GM19324 (cell line): ENCODE measurements around the gene IFITM1.
"Not testable (repeated sequence)": the region's sequence is repeated elsewhere in the genome, so short reads cannot be mapped to it uniquely, and the experiment has no call there.

Experiments
- ATAC-seq: cut with Tn5 transposase; IDR thresholded peaks from one replicate; pipeline ENCODE4 v1.9.1; 2021; ENCODE audit warnings: mild to moderate bottlenecking, moderate library complexity; ENCODE audit not compliant: unreplicated experiment, low FRiP score

Gene IFITM1

DNA sequence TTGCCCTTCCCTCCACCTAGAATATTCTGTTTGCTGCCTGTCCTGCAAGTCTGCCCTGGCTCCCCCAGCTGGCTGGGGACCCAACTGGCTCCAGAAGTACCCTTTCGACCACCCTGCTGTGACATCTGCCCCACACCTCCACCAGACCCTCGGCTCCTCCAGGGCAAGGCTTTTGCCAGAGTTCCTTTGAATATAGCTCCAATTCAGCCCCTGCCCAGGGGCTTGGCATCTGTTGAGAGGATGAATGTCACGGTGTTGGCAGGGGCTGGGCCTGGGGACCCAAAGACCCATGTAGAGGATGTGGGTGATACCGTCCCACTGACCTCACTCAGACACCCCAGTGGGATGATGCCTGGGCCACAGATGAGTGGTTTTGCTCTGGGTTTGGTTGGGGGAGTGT lies 31.7 kb upstream of the IFITM1 start:
- ATAC-seq, result no peak

DNA sequence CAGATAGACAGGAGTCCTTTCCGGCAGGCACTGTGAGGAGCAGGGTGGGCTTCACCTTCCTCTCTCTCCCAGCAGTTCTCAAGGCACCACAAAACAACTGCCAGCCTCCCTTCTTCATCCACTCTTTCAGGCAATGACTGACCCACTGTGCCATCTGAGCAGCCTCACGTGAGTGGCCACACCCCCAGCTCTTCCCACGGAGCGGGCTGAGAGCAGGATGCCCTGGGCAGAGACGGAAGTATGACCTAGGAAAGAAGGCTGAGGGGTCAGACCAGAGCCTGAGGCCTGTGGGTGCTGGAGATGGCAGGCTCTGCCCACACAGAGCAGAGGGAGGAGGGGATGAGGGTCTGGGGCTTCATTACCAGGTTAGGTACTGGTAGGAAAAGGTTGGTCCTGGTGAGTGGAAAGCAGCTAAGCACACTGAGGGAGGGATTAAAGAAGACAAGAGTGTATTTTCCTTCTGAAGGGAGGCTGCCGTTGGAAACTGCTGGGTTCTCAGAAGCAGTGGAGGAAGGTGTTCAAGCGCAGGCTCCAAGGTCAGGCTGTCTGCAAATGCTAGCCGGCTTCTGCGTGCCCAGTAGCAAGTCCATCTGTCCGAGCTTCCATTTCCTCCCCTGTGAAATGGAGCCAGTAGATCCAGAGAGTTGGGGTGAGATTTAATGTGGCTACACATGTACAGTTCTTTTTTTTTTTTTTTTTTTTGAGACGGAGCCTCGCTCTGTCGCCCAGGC lies 31.0 kb upstream of the IFITM1 start:
- ATAC-seq, result no peak

DNA sequence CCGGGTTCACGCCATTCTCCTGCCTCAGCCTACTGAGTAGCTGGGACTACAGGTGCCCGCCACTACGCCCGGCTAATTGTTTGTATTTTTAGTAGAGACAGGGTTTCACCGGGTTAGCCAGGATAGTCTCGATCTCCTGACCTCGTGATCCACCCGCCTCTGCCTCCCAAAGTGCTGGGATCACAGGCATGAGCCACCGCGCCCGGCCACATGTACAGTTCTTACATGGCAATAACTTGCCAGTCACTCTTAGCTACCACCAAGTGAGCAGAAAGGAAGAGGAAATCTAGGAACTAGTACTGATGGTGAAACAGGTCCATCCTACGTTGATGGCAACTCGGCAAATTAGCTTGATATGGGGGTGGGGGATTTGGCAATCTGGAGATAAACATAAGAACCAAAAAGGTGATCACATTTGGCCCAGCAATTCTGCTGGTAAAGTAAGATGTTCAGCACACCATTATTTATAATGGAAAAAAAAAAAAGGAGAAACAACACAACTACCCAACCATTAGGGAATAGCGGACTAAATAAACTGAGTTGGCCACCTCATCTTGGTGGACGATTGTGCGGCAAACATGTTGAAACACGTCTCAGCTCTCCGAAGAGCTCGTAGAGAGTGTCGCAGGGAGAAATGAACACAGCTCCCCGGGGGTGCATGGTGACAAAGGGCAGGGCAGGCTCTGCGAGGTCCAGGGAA lies 30.3 kb upstream of the IFITM1 start:
- no peak for ATAC-seq

DNA sequence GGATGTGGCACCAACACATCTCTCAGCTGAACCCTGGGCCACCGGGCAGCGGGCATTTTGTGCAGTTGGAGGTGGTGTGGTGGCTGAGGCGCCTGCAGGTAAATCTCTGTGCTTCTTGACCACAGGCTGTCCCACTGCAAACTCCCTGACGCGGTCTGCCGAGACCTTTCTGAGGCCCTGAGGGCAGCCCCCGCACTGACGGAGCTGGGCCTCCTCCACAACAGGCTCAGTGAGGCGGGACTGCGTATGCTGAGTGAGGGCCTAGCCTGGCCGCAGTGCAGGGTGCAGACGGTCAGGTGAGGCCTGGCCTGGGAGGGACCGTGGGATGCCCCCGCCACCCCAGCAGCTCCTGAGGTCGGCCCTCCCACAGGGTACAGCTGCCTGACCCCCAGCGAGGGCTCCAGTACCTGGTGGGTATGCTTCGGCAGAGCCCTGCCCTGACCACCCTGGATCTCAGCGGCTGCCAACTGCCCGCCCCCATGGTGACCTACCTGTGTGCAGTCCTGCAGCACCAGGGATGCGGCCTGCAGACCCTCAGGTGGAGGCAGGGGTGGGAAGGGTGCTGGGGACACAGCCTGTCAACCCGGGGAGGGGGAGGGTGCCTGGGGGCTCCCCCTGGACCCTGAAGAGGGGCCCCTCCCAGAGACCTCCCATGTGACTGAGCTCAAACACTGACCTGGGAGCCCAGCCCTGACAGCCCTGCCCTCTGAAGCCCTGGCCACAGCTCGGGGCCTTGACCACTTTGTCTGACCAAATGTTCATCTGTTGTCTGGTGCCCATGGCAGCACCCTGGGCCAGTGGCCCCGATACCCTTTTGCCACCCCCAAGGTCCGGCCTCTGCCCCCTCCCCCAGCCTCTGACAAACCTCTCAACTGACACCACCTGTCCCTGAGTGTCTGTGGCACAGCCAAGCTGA lies 29.5 kb upstream of the IFITM1 start:
- no peak for ATAC-seq

DNA sequence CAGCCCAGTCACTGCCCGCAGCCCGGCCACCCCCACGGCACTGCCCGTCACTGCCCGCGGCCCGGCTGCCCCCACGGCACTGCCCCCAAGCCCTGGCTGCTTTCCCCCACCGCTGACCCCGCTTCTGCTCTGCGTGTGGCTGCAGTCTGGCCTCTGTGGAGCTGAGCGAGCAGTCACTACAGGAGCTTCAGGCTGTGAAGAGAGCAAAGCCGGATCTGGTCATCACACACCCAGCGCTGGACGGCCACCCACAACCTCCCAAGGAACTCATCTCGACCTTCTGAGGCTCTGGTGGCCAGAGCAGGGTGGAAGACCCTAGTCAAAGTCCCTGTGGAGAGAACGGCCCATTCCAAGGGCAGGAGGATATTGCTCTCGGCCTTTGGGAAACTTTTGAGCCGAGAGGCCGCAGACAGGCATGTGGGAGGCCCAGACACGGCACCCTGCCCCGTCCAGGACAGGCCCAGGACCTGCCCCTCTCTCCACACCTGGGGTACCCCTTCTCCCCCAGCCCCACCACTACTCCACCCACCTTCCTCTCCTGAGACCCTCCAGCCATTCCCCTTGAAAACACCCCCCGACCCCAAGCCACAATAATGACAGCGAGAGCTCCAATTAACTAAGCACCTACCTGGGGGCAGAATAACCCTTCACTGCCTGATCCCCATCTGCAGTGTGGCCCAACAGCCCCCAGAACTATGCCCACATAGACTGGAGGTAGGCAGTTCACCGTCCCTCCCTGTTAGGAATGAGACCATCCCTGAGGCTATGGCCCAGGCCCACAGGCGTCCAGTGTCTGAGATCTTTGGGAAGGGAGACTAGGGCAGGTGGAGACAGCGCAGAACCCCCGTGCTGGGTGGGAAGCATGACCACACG lies 28.6 kb upstream of the IFITM1 start:
- no peak for ATAC-seq

- no peak for ATAC-seq
Measured at GRCh38 chr11:285894-286220, 28.0 kb upstream of the IFITM1 start.

DNA sequence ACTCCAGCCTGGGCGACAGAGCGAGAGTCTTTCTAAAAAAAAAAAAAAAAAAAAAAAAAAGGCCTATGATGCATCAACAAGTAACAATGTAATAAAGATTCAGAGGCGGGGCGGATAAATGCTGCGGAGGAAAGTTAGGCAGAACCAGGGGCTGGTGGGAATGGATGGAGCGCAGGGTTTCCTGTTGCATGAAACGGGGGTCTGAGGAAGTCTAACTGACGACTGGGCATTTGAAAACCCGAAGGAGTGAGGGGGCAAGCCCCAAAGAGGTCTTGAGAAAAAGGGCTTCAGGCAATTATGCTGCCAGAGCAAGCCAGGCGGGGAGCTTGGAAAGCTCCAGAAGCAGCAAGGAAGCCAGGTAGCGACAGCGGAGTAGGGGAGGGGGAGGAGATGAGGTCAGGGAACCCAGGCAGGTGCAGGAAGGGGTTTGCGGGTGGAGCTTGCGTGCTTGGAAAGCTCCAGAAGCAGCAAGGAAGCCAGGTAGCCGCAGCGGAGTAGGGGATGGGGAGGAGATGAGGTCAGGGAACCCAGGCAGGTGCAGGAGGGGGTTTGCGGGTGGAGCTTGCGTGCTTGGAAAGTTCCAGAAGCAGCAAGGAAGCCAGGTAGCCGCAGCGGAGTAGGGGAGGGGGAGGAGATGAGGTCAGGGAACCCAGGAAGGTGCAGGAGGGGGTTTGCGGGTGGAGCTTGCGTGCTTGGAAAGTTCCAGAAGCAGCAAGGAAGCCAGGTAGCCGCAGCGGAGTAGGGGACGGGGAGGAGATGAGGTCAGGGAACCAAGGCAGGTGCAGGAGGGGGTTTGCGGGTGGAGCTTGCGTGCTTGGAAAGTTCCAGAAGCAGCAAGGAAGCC lies 26.6 kb upstream of the IFITM1 start:
- ATAC-seq, result not testable (repeated sequence)

- ATAC-seq, result no peak
Measured at GRCh38 chr11:287821-288477, 25.9 kb upstream of the IFITM1 start.

GRCh38 chr11:288478-289397 lies 25.1 kb upstream of the IFITM1 start, which contains the start of gene PGGHG:
Gene PGGHG (plus strand): TSS chr11:289126. CDS start chr11:289817, 691 bp downstream.
- peak; percentile 74 for ATAC-seq

DNA sequence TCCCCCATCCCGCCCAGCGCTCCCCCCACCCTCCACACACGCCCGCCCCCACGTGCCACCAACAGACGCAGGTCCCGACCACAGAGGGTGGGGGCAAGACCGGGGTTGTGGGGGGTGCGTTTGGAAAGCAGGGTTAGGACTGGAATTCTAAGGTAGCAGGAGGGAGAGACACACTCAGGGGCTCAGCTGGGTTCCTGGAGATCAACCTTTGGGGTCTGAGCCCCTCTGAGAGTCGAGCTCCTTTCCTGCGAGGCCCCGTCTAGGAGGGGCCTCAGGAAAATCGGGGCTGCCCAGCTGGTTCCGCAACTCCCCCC lies 24.5 kb upstream of the IFITM1 start:
- ATAC-seq, result no peak

DNA sequence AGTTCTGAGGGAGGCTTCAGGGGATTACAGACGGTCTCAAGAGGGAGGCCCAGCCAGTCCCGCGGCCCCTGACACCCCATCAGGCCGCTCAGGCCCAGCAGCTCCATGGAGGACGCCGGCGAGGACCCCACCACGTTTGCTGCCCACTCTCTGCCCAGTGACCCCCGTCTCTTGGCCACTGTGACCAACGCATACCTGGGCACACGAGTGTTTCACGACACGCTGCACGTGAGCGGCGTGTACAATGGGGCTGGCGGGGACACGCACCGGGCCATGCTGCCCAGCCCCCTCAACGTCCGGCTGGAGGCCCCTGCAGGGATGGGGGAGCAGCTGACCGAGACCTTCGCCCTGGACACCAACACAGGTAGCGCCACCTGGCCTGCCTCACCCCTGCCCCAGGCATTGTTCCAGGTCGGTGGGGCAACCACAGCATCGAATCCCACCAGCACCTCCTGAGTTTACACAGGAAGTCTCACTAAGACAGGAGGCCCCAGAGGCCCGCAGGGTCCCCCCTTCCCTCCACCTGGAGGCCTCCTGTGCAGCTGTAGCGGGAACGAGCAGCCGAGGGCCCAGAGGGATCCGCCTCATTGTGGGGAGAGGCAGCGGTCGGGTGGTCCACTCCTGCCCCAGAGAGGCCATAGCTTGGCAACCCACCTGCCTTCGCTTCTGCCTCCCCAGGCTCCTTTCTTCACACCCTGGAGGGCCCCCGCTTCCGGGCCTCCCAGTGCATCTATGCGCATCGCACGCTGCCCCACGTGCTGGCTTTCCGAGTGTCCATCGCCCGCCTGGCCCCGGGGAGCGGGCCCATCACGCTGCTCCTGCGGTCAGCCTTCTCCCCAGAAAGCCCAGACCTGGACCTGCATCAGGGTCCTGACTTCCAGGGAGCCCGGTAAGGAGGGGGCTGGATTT lies 23.9 kb upstream of the IFITM1 start:
- ATAC-seq, result no peak

DNA sequence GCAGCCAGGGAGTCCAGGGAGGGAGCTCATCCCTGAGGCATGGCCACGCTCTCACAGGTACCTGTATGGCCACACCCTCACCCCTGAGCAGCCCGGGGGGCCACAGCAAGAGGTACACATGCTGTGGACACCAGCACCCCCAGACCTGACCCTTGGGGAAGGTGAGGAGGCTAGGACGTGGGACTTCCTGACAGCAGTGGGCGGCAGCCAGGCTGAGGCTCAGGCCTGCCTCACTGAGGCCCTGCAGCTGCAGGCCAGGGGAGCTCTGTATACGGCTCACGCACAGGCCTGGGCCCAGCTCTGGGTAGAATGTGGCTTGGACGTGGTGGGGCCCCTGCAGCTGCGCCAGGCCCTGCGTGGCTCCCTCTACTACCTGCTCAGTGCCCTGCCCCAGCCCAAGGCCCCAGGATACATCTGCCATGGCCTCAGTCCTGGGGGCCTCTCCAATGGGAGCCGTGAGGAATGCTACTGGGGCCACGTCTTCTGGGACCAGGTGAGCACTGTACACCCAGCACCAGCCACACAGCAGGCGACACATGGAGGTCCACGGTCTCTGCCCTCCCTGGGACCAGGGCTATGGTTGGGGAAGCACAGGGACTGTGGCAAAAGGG lies 23.1 kb upstream of the IFITM1 start:
- no peak for ATAC-seq

DNA sequence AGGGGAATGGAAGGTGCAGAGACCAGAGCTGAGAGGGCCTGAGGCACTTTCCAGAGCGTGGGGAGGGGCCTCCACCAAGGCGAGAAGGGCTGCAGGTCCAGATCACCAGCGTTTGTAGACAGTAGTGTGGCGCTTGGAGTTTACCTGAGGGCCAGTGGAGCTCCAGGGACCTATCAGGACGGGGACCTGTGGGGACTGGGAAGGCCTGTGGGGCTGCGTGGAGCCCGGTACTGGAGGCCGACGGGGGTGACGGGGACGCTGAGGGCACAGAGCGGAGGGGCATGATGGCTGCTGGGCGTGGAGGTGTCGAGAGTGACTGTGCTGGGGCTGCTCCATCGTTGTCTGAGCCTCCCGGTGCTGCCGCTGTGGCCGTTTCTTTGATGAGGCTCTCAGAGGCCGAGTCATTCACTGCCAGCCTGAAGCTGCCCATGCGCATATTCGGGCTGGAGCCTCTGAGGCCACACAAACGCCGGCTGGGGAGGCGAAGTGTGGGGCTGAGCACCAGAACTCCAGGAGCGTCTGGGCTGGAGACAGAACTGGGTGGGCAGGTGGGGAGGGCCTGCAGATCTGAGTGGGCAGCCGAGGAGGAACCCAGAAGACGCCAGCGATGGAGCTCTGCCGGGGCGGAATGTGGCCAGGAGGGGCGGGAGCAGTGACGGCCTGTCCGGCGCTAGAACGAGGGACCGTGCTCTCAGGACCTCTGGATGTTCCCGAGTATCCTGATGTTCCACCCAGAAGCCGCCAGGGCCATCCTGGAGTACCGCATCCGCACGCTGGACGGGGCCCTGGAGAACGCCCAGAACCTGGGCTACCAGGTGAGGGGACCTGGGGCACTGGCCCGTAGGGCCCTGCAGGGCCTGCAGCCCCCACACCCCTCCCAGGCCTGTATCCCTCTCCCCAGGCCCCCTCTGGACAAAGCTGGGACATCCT lies 22.3 kb upstream of the IFITM1 start:
- ATAC-seq, result no peak

DNA sequence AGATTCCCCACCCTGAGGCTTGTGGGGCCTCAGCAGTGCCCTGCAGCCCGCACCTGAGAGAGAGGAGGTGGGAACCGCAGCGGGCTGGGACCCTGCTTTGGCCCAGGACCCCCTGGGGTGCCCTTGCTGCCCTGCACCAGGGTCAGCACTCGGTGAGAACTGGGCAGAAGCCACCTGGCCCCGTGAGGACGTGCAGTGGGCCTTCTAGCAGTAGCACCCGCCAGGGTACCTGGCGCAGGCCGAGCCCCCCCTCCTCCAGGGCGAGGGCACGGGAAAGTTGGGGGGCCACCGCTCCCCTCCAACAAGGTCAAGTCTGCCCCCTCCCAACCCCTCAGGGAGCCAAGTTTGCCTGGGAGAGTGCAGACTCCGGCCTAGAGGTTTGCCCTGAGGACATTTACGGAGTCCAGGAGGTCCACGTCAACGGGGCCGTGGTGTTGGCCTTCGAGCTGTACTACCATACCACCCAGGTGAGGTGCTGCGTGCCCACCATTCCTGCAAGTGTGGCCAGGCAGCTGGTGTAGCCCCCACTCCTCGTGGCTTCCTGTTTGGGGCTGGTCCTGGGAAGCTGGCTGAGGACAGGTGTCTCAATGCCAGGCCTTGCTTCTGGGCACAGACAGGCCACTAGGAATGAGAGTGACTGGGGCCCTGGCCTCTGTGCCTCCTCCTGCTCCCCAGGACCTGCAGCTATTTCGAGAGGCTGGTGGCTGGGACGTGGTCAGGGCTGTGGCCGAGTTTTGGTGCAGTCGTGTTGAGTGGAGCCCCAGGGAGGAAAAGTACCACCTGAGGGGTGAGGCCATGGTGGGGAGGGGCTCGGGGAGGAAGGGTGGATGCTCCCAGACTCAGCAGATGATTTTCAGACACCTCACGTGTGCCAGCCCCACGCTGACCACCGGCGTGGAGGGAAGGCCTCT lies 21.4 kb upstream of the IFITM1 start:
- ATAC-seq, result no peak
